ENCODE results near the gene CNTNAP2. TPM values are rescaled to one million over a fixed set of nuclear protein-coding genes. Genes with fewer than 3 reads are reported as not detected.

Gene CNTNAP2
- total RNA-seq, 4 donors from 2014 or later, result 0.29 to 0.88 (median 0.33) TPM; not detected in 1

GRCh38 chr7:147990079-147990478, 1873.5 kb downstream of the CNTNAP2 start:
- DNase-seq, result no peak
- no peaks in the 10 kb centered on the region for H3K4me1 ChIP-seq
- no peaks in the 10 kb centered on the region for H3K36me3 ChIP-seq
- H3K27ac ChIP-seq, result no peak overlapping the region
- WGBS, 2 donors, result 73% methylated on average over 1 of the region's 1 CpG
- intact Hi-C loops (cut with DNase I), result no loop called here
- no peaks in the 10 kb centered on the region for H3K9me3 ChIP-seq
- H3K4me3 ChIP-seq (replicated peaks in 1 of 3), result no peak overlapping the region
- TF ChIP-seq POLR2A (IDR thresholded peaks at IDR 0.05) (no peak), CTCF (IDR thresholded peaks at IDR 0.05) (no peak)
- no peaks in the 10 kb centered on the region for H3K27me3 ChIP-seq

GRCh38 chr7:147990942-147991341, 1874.3 kb downstream of the CNTNAP2 start:
- intact Hi-C loops (cut with DNase I), result no loop called here
- H3K27me3 ChIP-seq, result no peaks in the 10 kb centered on the region
- no peak overlapping the region for H3K27ac ChIP-seq
- 89 to 93% methylated on average over 2 of the region's 2 CpGs for WGBS, 2 donors
- no peak for DNase-seq
- H3K4me3 ChIP-seq (replicated peaks in 1 of 3), result no peak overlapping the region
- no peaks in the 10 kb centered on the region for H3K9me3 ChIP-seq
- no peaks in the 10 kb centered on the region for H3K4me1 ChIP-seq
- no peaks in the 10 kb centered on the region for H3K36me3 ChIP-seq
- TF ChIP-seq POLR2A (IDR thresholded peaks at IDR 0.05) (no peak), CTCF (IDR thresholded peaks at IDR 0.05) (no peak)

GRCh38 chr7:147992698-147993097, 1876.1 kb downstream of the CNTNAP2 start:
- Histone ChIP-seq H3K27me3 (no peaks in the 10 kb centered on the region), H3K36me3 (no peaks in the 10 kb centered on the region), H3K9me3 (no peaks in the 10 kb centered on the region), H3K4me3 (replicated peaks in 1 of 3) (no peak overlapping the region), H3K27ac (no peak overlapping the region), H3K4me1 (no peaks in the 10 kb centered on the region)
- TF ChIP-seq POLR2A (IDR thresholded peaks at IDR 0.05) (no peak), CTCF (IDR thresholded peaks at IDR 0.05) (no peak)
- no peak for DNase-seq
- intact Hi-C loops (cut with DNase I), result no loop called here
- 93 to 94% methylated on average over 2 of the region's 2 CpGs for WGBS, 2 donors

GRCh38 chr7:147997636-147998035, 1881.0 kb downstream of the CNTNAP2 start:
- Histone ChIP-seq H3K4me3 (replicated peaks in 1 of 3) (no peak overlapping the region), H3K36me3 (no peaks in the 10 kb centered on the region), H3K4me1 (no peaks in the 10 kb centered on the region), H3K9me3 (no peaks in the 10 kb centered on the region), H3K27ac (no peak overlapping the region), H3K27me3 (no peaks in the 10 kb centered on the region)
- 93 to 94% methylated on average over 10 of the region's 10 CpGs for whole genome bisulfite sequencing, 2 donors
- DNase-seq, result no peak
- intact Hi-C loops (cut with DNase I), result no loop called here
- TF ChIP-seq CTCF (IDR thresholded peaks at IDR 0.05), result no peak
- TF ChIP-seq POLR2A (IDR thresholded peaks at IDR 0.05), result no peak

- H3K9me3 ChIP-seq, result no peaks in the 10 kb centered on the region
- TF ChIP-seq POLR2A (IDR thresholded peaks at IDR 0.05) (no peak), CTCF (IDR thresholded peaks at IDR 0.05) (no peak)
Measured at GRCh38 chr7:147999962-148000361, 1883.4 kb downstream of the CNTNAP2 start.

More at GRCh38 chr7:147999962-148000361, 1883.4 kb downstream of the CNTNAP2 start:
- Histone ChIP-seq H3K27me3 (no peaks in the 10 kb centered on the region), H3K4me3 (replicated peaks in 1 of 3) (no peak overlapping the region), H3K4me1 (no peaks in the 10 kb centered on the region), H3K36me3 (no peaks in the 10 kb centered on the region), H3K27ac (no peak overlapping the region)
- WGBS, 2 donors, result 77 to 84% methylated on average over 4 of the region's 4 CpGs
- DNase-seq, result no peak
- intact Hi-C loops (cut with DNase I), result no loop called here
